OCI-LY3 (cell line): ENCODE results near the gene SPAG6.

ENCODE experiments used
- EZH2phosphoT487 ChIP-seq: fragments of 200-600 bp; shearing (Covaris generic); IDR thresholded peaks from 2 replicates; pipeline ENCODE4 v1.6.1; 2018; ENCODE audit warnings: antibody characterized with exemption, mixed run types, low read depth
- TF ChIP-seq, protein P1 (sequence below): fragments of 200-600, 300-600 bp; sonication (generic); IDR thresholded peaks from 2 replicates; pipeline ENCODE4 v1.5.1; 2014; ENCODE audit warnings: antibody characterized with exemption, low read length, low read depth

DNA sequence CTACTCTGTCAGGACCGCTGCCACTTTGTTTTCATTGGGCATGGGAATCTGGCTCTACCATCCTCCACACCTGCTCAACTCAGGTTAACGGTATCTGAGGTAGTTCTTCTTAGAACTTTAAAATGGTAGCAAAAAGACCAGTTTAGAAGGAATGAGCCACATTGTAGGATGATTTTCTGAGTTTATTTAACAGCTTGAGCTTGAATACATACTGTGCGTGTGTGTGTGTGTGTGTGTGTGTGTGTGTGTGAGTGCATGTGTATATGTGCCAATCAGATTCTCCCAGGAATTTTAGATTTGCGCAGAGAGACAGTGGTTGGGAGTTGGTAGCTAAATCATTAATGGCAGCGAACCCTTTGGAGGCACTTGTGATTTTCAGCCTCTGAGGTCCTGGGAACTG is 81.4 kb downstream of the SPAG6 start:
- TF ChIP-seq EZH2phosphoT487 = no peak
- TF ChIP-seq, protein P1, sequence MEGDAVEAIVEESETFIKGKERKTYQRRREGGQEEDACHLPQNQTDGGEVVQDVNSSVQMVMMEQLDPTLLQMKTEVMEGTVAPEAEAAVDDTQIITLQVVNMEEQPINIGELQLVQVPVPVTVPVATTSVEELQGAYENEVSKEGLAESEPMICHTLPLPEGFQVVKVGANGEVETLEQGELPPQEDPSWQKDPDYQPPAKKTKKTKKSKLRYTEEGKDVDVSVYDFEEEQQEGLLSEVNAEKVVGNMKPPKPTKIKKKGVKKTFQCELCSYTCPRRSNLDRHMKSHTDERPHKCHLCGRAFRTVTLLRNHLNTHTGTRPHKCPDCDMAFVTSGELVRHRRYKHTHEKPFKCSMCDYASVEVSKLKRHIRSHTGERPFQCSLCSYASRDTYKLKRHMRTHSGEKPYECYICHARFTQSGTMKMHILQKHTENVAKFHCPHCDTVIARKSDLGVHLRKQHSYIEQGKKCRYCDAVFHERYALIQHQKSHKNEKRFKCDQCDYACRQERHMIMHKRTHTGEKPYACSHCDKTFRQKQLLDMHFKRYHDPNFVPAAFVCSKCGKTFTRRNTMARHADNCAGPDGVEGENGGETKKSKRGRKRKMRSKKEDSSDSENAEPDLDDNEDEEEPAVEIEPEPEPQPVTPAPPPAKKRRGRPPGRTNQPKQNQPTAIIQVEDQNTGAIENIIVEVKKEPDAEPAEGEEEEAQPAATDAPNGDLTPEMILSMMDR = no peak
